ENCODE results near the gene EHMT1.

- TF ChIP-seq CTCF (IDR thresholded peaks at IDR 0.05) (no peak), SIN3A (IDR thresholded peaks at IDR 0.05; ENCODE audit: borderline replicate concordance, insufficient read depth, low read depth, low read length) (no peak), REST (IDR thresholded peaks at IDR 0.05; ENCODE audit: insufficient read depth in 1 of 2, low read depth in 2 of 2, low read length in 1 of 2) (no peak), POLR2AphosphoS5 (IDR thresholded peaks at IDR 0.05; ENCODE audit: low read depth, low read length) (no peak), TCF7L2 (IDR thresholded peaks at IDR 0.05; ENCODE audit: low read depth, low read length) (no peak)
Observed at GRCh38 chr9:137752426-137752825, 133.6 kb downstream of the EHMT1 start.

All from Panc1 (cell line).